ENCODE results near the gene NKAPL.

NKAPL gene

DNA sequence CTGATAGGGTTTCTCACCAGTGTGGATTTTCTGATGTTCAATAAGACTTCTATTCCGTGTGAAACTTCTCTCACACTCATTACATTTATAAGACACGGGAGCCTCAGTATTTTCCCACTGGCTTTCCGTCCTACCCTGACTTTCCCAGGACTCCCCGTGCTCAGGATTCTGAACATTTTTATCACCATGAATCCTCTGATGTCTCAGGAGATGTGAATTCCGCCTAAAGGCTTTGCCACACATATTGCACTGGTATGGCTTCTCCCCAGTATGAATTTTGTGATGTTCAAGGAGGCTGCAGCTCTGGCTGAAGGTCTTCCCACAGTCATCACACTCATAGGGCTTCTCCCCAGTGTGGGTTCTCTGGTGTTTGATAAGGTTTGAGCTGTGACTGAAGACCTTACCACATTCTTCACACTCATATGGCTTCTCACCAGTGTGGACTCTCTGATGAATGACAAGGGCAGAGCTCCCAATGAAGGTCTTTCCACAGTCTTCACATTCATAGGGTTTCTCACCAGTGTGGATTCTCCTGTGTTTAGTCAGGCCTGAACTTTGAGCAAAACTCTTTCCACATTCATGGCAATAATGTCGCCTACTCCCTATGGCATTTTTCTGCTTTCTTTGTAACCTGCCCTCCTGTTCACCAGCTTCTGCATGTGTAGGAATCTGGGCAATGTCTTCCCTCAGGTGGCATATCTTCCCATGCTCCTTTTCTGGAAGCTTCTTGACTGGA is 13.7 kb upstream of the NKAPL start:
- DNase-seq, result no peak

DNA sequence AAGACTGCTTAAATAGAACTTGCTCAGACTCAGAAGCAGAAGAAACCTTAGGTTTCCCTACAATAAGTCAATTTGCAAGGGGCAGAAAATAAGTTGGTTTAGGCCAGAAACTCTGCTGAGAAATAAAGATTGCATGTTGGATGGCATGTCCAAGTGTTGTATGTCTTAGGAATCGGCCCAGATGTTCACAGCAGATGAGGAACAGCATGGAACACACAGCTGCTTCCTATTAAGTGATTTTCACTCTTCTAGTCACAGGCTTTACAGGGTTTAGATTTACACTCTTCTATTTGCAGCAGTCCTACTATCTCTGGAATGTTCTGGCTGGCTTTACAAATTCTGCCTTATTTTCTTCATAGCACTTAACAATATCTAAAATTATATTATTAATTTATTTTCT is 10.2 kb upstream of the NKAPL start:
- DNase-seq, result no peak

DNA sequence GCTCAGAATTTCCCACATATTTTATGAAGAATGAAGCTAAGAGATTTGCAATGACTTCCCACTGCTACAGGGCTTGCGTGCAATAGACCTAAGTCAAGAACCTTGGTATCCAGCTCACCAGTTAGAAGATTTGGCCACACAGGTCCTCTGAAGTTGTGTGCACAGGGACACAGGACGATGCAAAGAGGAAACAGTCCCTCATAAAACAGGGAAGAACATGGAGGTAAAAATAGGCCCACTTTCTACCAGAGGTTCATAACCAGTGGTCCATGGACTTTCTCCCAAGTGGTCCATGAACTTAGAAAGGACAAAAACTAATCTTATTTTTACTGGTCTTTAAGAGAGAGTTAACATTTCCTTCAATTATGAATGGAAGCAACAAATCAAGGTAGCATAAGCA is 8.3 kb upstream of the NKAPL start:
- DNase-seq, result no peak

DNA sequence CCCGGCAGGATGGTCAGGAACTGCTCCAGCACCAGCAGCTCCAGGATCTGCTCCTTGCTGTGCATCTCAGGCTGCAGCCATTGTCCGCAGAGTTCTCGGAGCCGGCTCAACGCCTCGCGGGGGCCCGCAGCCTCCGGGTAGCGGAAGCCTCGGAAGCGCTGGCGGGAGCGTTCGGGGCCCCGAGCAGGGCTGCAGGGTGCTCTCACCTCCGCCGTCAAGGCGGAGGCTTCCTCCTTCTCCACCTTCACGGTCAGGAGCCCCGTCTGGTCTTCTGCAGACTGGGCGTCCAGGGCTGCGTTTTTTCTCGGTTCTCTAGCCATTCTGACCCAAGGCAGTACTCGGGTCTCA is 7.5 kb upstream of the NKAPL start:
- DNase-seq, result peak; percentile 20 to 52 (median 23)

DNA sequence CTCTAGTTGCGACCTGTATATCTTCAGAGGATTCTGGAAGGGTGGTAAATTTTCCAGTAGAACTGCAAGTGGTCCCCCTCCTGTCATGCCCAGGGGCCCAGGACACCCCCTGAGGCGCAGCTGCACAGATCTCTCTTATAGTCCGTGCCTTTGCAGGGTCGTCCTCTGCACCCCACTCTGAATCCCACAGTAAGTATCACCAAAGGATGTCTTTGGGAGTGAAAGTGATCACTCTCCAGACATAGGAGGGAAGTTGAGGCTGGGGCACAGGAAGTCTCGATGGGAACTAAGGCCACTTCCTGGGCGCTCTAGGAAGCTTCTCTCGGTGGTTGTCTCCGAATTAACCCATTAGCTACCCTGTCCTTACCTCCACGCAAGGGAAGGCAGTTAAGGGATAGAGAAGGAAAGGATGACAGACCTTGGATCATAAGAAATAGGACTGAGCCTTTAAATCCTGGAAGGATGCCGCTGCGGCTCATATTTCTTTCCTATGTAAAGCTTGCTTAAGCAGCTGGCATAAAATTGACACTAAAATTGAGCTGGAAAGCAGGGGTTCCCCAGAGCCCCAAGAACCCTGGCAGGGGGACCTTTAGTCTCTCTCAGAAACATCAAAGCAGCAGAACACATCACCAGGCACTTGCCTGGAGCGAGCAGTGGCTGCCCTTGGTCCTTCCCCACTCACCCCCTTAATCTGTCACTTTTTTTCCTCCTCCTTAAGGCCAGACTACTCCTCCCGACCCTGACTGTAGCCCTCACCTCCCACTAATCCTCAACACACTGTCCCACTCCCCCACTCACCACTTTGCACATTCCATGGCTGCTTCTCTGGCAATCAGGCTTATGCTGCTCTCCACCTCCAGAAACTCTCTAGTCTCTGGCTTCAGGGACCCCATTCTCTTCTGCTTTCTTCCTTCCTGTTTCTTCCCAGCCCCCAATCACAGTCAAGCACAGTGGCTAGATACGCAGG is 6.8 kb upstream of the NKAPL start, which contains the start of gene ZKSCAN4:
Gene ZKSCAN4 (minus strand): TSS at position 261 of the 967 bp plus-strand sequence. CDS start 289 bp downstream, outside the sequence.
- DNase-seq, result peak; percentile 89 to 93 (median 91)

DNA sequence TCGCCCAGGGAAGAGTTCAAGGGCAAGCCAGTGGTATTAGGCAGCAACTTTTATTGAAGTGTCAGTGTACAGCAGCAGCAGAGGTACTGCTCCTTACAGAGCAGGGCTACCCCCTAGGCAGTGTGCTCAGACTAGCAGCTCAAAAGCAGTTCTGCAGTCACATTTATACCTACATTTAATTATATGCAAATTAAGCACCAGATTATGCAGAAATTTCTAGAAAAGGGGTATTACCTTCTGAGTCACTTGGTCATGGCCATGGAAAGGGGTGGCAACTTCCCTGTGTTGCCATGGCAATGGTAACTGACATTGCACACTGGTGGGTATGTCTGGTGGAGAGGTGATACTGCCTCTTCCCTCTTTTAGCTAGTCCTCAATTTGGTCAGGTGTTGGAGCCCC is 5.0 kb upstream of the NKAPL start:
- peak; percentile 37 to 75 (median 52) for DNase-seq

DNA sequence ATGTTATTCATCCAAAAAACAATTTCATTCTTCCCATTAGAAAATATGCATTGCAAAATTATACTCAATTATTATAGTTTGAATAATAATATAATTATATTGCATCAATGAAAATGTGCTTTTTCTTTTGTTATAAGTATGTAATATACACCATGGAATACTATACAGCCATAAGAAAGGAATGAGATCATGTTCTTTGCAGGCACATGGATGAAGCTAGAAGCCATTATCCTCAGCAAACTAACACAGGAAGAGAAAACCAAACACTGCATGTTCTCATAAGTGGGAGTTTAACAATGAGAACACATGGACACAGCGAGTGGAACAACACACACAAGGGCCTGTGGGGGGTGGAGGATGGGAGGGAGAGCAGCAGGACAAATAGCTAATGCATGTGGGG is 2.1 kb upstream of the NKAPL start:
- no peak for DNase-seq

DNA sequence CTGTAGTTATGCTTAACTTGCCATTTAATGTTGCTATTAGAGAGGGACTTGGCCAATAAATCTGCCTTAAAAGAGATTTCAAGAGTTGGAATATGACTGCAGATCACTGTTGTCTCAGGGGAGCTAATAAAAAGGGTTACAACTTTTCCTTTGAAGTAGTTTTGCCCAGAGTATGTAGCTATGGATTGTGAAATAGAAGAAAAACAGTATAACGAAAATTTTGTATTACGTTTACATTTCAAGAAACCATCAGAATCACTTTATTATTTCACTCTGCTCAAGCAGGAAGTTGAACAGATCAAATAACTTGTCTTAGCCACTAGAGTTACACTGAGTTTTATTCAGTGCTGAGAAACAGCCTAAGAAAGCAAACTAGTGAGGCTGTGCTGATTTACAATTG is 4.8 kb downstream of the NKAPL start:
- no peak for DNase-seq

DNA sequence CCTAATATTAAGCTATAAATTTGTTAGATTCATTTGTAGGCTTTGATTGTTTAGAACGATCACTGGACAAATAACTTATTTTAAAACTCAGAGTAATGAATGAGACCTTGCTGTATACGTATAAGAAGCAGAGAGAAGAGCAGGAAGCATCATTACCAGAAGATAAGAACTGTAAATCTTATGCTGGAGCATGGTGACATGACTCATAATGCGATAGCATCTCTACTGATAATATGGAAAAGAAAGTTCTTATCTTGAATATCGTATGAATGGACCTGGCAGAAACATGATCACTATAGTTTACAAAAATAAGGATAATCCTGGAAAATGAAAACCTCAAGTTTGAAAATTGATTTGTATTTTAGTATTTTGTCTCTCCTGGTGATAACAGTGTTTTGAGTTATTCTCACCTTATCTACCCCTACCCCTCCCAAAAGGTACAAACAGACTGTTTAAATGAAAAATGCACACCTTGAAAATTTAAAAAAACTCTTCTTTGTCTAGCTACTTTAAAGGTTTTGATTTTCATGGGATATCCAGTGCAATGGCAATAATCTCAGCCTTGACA is 5.8 kb downstream of the NKAPL start:
- no peak for DNase-seq

DNA sequence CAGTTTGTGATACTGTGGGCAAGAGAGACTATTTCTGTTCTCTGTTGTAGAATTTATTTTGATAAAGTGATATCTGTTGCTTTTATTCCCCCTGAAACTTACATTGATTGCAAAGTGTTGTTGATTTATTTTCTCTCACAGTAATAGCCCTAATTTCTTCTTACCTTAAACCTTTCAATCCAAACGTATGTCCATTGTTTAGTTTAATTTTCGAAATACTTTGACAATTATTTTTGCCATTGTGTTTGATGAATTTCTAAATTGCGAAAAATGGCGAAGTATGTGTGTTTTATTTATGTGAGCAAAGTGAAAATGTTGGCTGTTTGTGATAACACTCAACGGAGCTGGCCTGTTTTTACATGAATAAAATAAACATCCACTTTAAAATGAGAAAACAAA is 7.5 kb downstream of the NKAPL start:
- no peak for DNase-seq

DNA sequence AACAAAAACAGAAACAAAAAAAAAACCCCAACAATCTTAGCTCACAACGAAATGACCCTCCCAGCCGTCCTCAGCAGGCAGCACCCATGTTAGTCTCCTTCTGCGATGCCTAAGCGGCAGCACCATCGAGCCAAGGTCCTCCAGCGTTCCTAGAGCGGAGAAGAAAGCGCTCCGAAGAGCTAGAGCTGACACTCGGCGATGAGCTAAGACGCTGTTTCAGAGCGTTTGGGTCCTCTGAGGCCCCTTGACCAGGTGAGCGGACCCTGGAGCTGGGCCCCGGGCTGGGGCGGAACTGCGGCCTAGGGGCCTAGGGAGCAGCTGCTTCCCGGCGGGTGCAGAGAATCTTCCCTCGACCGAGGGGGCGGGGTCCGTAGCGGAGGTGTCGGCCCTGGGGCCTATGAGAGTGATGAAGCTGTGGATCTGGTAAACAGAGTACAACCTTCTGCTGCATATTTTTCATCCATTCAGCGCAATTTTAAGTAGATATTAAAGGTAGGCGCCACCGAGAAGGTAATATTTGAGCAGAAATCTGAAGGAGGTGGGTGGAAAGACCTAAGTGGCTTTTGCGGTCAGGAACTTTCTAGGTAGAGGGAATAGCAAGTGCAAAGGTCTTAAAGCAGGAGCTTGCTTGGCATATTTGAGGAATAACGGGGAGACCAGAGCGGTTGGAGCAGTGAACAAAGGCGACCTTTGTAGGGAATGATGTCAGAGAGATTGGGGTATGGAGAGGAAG is 8.0 kb downstream of the NKAPL start, which contains the start of gene ZSCAN26:
Gene ZSCAN26 (plus strand): TSS at position 182 of the 733 bp plus-strand sequence. CDS start 4,777 bp downstream, outside the sequence.
- peak; percentile 90 to 93 (median 90) for DNase-seq

DNA sequence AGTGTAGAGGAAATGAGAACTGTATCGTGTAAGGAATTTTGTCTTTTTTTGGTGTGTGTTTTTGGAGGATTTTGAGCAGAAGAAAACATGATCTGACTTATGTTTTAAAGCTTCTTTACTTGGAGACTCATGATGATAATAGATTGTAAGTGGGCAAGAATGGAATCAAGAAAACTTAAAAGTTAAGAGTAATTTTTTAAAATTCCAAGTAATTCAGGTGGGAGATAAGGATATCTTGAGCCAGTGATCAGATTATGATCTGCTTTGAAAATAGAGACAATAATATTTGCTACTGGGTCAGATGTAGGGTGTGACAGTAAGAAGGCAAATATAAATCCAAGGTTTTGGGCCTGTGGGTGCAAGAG is 8.6 kb downstream of the NKAPL start:
- DNase-seq, result no peak

DNA sequence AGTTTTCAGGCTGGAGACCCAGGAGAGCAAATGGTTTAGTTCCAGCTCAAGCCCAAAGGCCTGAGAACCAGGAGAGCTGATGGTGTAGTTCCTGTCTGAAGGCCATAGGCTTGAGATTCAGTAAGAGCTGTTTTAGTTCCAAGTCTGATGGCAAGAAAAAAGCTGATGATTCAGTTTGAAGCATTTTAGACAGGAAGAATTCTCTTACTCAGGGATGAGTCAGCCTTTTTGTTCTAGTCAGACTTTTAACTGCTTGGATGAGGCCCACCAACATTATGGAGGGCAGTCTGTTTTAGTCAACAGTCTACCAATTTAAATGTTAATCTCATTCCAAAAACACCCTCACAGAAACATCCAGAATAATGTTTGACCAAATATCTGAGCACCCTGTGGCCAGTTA is 10.4 kb downstream of the NKAPL start:
- DNase-seq, result peak; percentile 42 to 74 (median 65)

DNA sequence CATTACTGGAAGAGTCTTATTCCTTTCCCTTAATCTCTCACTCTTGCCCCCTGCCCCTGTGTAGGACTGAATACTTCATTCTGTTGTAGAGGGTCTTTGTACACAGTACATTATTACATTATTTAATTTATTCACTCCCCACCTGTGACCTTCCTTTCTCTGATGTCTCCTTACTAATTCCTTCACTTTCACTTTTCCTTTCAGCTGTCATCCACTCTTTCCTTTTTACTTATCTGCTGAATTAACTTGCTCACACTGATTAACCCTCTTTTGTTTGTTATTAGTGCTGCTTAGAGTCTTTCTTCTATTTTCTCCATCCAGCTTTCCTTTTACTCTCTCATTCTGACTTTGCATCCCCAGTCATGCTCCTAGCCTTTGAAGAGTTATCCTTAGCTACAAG is 15.8 kb downstream of the NKAPL start:
- DNase-seq, result no peak

DNA sequence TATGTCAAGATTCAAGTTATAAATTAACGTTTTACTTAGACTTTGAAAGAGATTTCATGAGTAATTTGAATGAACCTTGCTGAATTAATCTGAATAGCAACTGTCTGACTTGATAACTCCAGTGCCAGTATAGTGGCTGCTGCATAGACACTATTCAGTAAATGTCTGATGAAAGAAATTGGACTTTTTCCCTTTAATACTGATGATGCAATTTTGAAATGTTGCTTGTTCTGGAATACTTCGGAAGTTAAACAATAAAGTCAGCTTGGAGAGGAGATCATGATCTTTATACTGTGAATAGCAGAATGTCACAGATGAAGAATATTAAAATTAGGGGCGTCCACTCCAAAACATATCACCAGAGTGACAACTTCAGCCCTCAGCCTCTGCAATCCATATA is 18.6 kb downstream of the NKAPL start:
- DNase-seq, result no peak

DNA sequence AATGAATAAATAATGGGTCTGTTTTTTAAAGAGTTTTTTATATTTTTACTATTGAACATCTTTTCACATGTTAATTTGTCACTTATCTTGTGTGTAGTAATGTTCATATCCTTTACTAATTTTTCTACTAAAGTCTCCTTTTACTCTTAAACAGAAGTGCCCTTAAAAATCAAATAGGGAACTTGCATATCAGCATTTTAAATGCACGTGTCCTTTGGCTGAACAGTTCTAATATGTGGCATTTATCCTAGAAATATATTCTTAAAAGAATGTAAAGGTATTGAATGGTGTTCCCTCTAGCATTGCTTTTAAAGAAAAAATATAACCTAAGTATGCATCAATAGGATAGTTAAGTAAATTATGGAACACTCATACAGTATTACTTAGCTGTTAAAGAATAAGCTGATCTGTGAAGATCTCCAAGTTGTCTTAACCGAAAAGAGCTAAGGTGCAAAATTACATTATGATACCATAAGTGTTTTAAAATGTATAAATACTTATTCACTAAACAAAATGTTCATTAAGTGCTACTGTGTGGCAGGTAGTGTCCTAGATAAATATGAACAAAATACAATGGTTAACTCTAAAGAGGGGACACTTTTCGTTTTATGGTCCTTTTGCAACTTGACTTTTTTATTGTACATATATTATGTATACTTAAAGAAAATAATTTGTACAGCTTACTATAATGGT is 21.6 kb downstream of the NKAPL start:
- no peak for DNase-seq

DNA sequence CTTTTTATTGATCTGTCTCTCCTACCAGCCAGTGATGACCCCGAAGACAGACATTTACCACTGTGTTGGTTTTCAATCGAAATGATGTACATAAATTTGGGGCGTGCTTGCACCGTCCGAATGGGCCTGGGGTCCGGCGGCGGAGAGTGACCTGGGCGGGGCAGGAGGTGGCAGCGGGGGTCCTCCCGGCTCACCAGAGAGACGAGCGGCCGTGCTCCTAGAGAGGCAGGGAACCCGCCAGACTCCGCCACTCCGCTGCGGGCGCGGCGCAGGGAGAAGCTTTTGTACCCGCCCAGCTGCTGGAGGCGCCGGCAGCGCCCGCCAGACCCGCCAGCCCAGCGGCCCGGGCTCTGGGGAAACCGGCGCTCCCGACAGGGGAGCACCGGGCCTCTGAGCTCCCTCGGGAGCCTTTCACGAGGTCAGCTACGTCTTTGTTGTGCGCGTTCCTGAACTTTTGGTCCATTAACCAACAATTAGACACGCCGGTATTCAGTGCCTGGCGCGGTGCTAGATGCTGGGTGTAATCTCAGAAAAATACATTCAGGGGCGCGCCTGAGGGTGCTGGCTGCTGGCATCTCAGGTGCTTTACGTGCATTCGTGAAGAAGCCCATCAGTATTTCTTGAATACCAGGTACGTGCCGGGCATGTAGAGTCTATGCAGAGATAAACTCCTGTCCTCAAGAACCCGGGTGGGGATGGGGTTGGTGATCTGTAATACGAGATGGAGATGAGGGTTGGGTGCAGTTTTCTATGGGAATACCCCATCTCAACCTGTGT is 22.4 kb downstream of the NKAPL start, which contains the start of gene PGBD1:
Gene PGBD1 (plus strand): TSS at position 285 of the 777 bp plus-strand sequence. CDS start 2,242 bp downstream, outside the sequence.
- peak; percentile 64 to 83 (median 67) for DNase-seq

DNA sequence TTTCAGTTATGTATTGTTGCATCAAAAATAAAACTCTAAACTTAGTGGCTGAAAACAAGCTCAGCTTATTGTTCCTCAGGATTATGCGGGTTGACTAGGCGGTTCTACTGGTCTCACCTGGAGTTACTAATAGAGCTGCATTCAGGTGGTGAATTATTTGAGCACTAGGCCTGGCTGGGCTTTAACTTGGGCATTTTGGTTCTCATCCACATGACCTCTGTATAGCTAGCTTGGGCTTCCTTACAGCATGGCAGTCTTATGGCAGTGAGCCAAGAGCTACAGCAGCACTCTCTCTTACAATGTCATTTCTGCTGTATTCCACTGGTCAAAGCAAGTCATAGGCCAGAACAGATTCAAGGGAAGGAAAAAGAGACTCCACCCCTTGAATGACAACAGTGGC is 23.8 kb downstream of the NKAPL start:
- no peak for DNase-seq

DNA sequence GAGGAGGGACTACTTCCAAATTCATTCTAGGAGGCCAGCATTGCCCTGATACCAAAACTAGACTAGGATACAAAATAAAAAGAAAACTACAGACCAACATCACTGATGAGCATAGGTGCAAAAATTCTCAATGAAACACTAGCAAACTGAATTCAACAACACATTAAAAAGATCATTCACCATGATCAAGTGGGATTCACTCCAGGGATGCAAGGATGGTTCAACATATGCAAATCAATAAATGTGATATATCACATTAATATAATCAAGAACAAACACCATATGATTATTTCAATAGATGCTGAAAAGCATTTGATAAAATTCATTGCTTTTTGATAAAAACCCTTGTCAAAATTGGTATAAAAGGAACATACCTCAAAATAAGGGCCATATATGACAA is 32.5 kb downstream of the NKAPL start:
- no peak for DNase-seq

DNA sequence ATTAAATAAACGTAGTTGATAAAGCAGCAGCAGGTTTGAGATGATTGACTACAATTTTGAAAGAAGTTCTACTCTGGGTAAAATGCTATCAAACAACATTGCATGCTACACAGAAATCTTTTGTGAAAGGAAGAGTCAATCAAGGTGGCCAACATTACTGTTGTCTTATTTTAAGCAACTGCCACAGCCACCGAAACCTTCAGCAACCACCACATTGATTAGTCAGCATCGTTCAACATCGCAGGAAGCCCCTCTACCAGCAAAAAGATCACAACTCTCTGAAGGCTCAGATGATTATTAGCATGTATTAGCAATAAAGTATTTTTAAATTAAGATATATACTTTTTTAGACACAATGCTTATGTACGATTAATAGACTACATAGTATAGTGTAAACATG is 36.2 kb downstream of the NKAPL start:
- DNase-seq, result no peak

DNA sequence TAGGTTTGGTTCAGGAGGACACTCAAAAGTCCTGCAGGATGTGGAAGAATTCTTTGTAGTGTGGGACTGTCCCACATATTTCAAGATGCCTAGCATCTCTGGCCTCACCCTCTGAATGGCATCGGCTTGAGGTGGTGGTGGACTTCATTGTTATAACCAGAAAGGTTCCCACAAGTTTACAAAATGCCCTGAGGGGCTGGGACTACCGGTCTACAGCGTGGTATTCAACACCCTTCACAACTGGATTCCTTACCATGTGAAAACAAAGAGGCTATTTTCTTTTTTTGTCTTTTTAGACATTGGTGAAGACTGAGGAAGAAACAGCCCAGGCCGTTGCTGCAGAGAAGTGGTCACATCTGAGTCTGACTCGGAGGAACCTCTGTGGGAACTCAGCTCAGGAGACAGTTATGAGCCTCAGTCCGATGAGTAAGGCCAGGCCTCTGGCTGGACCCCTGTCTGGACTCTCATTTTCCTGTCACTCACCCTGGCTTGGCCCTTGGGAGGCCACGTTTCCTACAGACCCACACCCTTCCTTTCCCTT is 37.5 kb downstream of the NKAPL start:
- DNase-seq, result no peak
